Measurements from ENCODE around the gene ANKRD40.

The ANKRD40 gene

GRCh38 chr17:50668025-50668837 lies 39.5 kb downstream of the ANKRD40 start:
- DNase-seq = no peak

GRCh38 chr17:50667259-50668024 lies 40.3 kb downstream of the ANKRD40 start:
- DNase-seq = no peak

GRCh38 chr17:50666316-50666715 lies 41.4 kb downstream of the ANKRD40 start:
- DNase-seq = no peak

GRCh38 chr17:50665838-50666237 lies 41.9 kb downstream of the ANKRD40 start:
- no peak for DNase-seq

- DNase-seq = no peak
Measured at GRCh38 chr17:50664788-50665458, 42.8 kb downstream of the ANKRD40 start.

GRCh38 chr17:50663812-50664374 lies 43.8 kb downstream of the ANKRD40 start:
- no peak for DNase-seq

GRCh38 chr17:50662632-50663225 lies 45.0 kb downstream of the ANKRD40 start:
- DNase-seq = no peak

GRCh38 chr17:50661795-50662391 lies 45.8 kb downstream of the ANKRD40 start:
- DNase-seq = peak; percentile 81

GRCh38 chr17:50661348-50661747 lies 46.4 kb downstream of the ANKRD40 start:
- DNase-seq = no peak

- no peak for DNase-seq
Measured at GRCh38 chr17:50660887-50661345, 46.8 kb downstream of the ANKRD40 start.

- no peak for DNase-seq
Measured at GRCh38 chr17:50660042-50660886, 47.5 kb downstream of the ANKRD40 start.

- no peak for DNase-seq
Measured at GRCh38 chr17:50659179-50659578, 48.5 kb downstream of the ANKRD40 start.

- no peak for DNase-seq
Measured at GRCh38 chr17:50658616-50659015, 49.1 kb downstream of the ANKRD40 start.

- DNase-seq = no peak
Measured at GRCh38 chr17:50657627-50658026, 50.1 kb downstream of the ANKRD40 start.

- DNase-seq = no peak
Measured at GRCh38 chr17:50657054-50657453, 50.7 kb downstream of the ANKRD40 start.

- DNase-seq = no peak
Measured at GRCh38 chr17:50656509-50656908, 51.2 kb downstream of the ANKRD40 start.

GRCh38 chr17:50653738-50654137 lies 54.0 kb downstream of the ANKRD40 start:
- DNase-seq = no peak

- no peak for DNase-seq
Measured at GRCh38 chr17:50651661-50652060, 56.1 kb downstream of the ANKRD40 start.

- no peak for DNase-seq
Measured at GRCh38 chr17:50649042-50649908, 58.4 kb downstream of the ANKRD40 start.

- DNase-seq = no peak
Measured at GRCh38 chr17:50647187-50647586, 60.5 kb downstream of the ANKRD40 start.

Data from activated CD4-positive, alpha-beta T cell treated with anti-CD3 and anti-CD28 coated beads, Interleukin-10, Interleukin-2, amounts not matched to agents 100 ng/mL and 50 ng/mL, durations not matched to agents 16 hours and 8 hours (primary cell).